ENCODE measurements around the gene WDR5.

WDR5 gene

DNA sequence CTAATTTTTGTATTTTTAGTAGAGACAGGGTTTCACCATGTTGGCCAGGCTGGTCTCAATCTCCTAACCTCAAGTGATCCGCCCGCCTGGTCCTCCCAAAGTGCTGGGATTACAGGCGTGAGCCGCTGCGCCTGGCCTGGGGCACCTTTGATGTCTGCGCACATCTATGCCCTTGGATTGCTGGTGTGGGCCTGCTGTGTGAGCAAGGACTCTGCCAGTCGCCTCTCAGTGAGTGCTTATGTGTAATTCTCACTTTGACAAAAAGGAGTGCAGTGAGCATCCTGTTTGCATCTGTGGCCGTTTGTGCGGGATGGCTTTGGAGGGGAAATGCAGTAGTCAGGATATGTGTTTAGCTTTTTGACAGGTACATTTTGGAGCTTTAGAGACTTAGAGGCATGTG is 9.4 kb downstream of the WDR5 start:
- TF ChIP-seq, protein P1, sequence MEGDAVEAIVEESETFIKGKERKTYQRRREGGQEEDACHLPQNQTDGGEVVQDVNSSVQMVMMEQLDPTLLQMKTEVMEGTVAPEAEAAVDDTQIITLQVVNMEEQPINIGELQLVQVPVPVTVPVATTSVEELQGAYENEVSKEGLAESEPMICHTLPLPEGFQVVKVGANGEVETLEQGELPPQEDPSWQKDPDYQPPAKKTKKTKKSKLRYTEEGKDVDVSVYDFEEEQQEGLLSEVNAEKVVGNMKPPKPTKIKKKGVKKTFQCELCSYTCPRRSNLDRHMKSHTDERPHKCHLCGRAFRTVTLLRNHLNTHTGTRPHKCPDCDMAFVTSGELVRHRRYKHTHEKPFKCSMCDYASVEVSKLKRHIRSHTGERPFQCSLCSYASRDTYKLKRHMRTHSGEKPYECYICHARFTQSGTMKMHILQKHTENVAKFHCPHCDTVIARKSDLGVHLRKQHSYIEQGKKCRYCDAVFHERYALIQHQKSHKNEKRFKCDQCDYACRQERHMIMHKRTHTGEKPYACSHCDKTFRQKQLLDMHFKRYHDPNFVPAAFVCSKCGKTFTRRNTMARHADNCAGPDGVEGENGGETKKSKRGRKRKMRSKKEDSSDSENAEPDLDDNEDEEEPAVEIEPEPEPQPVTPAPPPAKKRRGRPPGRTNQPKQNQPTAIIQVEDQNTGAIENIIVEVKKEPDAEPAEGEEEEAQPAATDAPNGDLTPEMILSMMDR (IDR thresholded peaks at IDR 0.05; ENCODE audit: insufficient read depth, low read depth, low read length, missing control alignments): no peak

DNA sequence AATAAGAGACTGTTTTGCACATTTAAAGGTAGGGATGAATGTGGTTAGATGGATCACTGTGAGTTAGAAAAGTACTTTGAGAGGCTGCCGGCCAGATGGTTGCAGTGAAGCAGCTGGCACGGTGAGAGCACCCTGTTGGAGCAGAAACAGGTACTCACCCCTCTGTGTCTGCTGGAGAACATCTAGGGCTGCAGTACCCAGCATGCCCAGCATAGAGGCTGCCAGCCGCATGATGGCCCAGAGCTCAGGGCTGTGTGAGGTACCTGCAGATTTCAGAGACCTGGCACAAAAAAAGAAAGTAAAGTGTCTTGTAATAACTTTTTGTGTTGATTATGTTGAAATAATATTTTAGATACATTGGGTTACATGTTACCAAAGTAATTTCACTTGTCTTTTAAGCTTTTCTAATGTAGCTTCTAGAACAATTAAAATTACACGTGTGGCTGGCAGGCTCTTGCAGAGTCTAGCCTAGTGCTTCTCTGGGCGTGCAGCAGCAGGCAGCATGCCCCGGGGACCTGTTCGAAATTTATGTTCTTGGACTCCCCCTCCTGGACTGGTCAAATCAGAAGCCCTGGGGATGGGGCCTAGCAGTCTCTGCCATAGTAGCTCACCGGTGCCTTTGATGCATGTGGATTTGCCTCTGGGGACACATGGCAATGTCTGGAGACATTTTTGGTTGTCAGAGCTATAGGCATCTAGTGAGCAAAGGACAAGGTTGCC is 11.1 kb downstream of the WDR5 start:
- TF ChIP-seq, protein P1 (IDR thresholded peaks at IDR 0.05; ENCODE audit: insufficient read depth, low read depth, low read length, missing control alignments): peak; percentile 41
- DNase-seq (ENCODE audit: low read depth): peak; percentile 79
- H3K4me3 ChIP-seq (ENCODE audit: low read length): no peak overlapping the region

More for the DNA sequence above, 9.4 kb downstream of the WDR5 start:
- no peak overlapping the region for H3K4me3 ChIP-seq (ENCODE audit: low read length)
- no peak for DNase-seq (ENCODE audit: low read depth)

DNA sequence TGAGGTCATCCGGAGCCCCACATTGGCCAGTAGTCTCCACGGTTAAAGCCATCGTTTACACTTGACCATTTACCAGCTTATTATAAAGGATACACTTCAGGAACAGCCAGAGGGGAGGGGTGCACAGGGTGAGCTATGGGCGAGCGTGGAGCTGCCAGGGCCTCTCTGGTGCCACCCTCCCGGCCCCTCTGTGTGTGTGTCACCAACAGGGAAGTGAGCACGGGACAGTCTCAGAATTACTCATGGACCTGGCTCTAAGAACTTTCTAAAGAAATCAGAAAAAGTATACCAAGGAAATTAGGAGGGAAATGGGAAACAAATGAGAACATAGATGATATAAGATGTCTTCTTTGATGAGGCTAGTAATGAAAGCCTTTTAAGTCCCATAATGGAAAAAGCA is 13.5 kb downstream of the WDR5 start:
- DNase-seq (ENCODE audit: low read depth): no peak
- H3K4me3 ChIP-seq (ENCODE audit: low read length): no peak overlapping the region
- TF ChIP-seq, protein P1 (IDR thresholded peaks at IDR 0.05; ENCODE audit: insufficient read depth, low read depth, low read length, missing control alignments): no peak

GRCh38 chr9:134150557-134151214 is 14.8 kb downstream of the WDR5 start:
- TF ChIP-seq, protein P1 (IDR thresholded peaks at IDR 0.05; ENCODE audit: insufficient read depth, low read depth, low read length, missing control alignments): no peak
- no peak for DNase-seq (ENCODE audit: low read depth)

GRCh38 chr9:134152022-134152448 is 16.2 kb downstream of the WDR5 start:
- TF ChIP-seq, protein P1 (IDR thresholded peaks at IDR 0.05; ENCODE audit: insufficient read depth, low read depth, low read length, missing control alignments): no peak
- no peak overlapping the region for H3K4me3 ChIP-seq (ENCODE audit: low read length)
- no peak for DNase-seq (ENCODE audit: low read depth)

More at GRCh38 chr9:134150557-134151214, 14.8 kb downstream of the WDR5 start:
- H3K4me3 ChIP-seq (ENCODE audit: low read length): no peak overlapping the region

GRCh38 chr9:134152488-134152887 is 16.6 kb downstream of the WDR5 start:
- TF ChIP-seq, protein P1 (IDR thresholded peaks at IDR 0.05; ENCODE audit: insufficient read depth, low read depth, low read length, missing control alignments): no peak
- no peak overlapping the region for H3K4me3 ChIP-seq (ENCODE audit: low read length)
- DNase-seq (ENCODE audit: low read depth): no peak

Measured in epithelial cell of esophagus (primary cell).